Adipocyte (in vitro differentiated cells): ENCODE data around the gene TSPAN15.

Source experiments
- DNase-seq: peaks from one replicate; pipeline ENCODE4 v3.0.0-alpha.2; 2015; ENCODE audit warnings: low read depth
- H3K27me3 ChIP-seq: replicated peaks from 2 replicates; pipeline ENCODE4 v1.7.0; 2013; ENCODE audit warnings: mild to moderate bottlenecking, low read length, moderate library complexity; ENCODE audit not compliant: control insufficient read depth, insufficient read depth
- H3K36me3 ChIP-seq: 2 replicates; pipeline ENCODE4 v1.7.0; 2013; ENCODE audit warnings: low read length, mild to moderate bottlenecking, moderate library complexity; ENCODE audit not compliant: control insufficient read depth, insufficient read depth, severe bottlenecking
- H3K4me1 ChIP-seq: 2 replicates; pipeline ENCODE4 v1.7.0; 2013; ENCODE audit warnings: mild to moderate bottlenecking, low read length, moderate library complexity; ENCODE audit not compliant: control insufficient read depth, insufficient read depth
- H3K4me3 ChIP-seq: 2 replicates; pipeline ENCODE4 v1.7.0; 2013; ENCODE audit warnings: mild to moderate bottlenecking, low read length, moderate library complexity
- H3K9ac ChIP-seq: 2 replicates; pipeline ENCODE4 v1.7.0; 2013; ENCODE audit warnings: mild to moderate bottlenecking, low read length, moderate library complexity
- H3K9me3 ChIP-seq: 2 replicates; pipeline ENCODE4 v1.7.0; 2013; ENCODE audit warnings: mild to moderate bottlenecking, low read length, moderate library complexity; ENCODE audit not compliant: control insufficient read depth

Gene TSPAN15

GRCh38 chr10:69435966-69436520, 15.2 kb upstream of the TSPAN15 start:
- Histone ChIP-seq H3K9me3 (no peaks in the 10 kb centered on the region), H3K27me3 (peaks cover 2% of the 10 kb centered on the region), H3K9ac (no peak overlapping the region), H3K36me3 (no peaks in the 10 kb centered on the region), H3K4me3 (no peak overlapping the region), H3K4me1 (peaks cover 22% of the 10 kb centered on the region)
- DNase-seq = no peak

GRCh38 chr10:69437321-69438259, 13.7 kb upstream of the TSPAN15 start:
- no peaks in the 10 kb centered on the region for H3K36me3 ChIP-seq
- DNase-seq = no peak
- H3K27me3 ChIP-seq = peaks cover 2% of the 10 kb centered on the region
- no peak overlapping the region for H3K4me3 ChIP-seq
- peaks cover 24% of the 10 kb centered on the region for H3K4me1 ChIP-seq
- no peak overlapping the region for H3K9ac ChIP-seq
- no peaks in the 10 kb centered on the region for H3K9me3 ChIP-seq

GRCh38 chr10:69438536-69439349, 12.5 kb upstream of the TSPAN15 start:
- DNase-seq = peak; percentile 73
- H3K9me3 ChIP-seq = no peaks in the 10 kb centered on the region
- H3K4me3 ChIP-seq = peak overlapping the region; percentile 24
- no peaks in the 10 kb centered on the region for H3K27me3 ChIP-seq
- peaks cover 24% of the 10 kb centered on the region for H3K4me1 ChIP-seq
- no peaks in the 10 kb centered on the region for H3K36me3 ChIP-seq
- peak overlapping the region; percentile 50 for H3K9ac ChIP-seq

GRCh38 chr10:69439350-69439739, 11.9 kb upstream of the TSPAN15 start:
- no peaks in the 10 kb centered on the region for H3K27me3 ChIP-seq
- H3K9me3 ChIP-seq = peaks cover 3% of the 10 kb centered on the region
- H3K36me3 ChIP-seq = no peaks in the 10 kb centered on the region
- H3K4me3 ChIP-seq = no peak overlapping the region
- H3K9ac ChIP-seq = no peak overlapping the region
- DNase-seq = no peak
- H3K4me1 ChIP-seq = peaks cover 24% of the 10 kb centered on the region

- peak; percentile 50 for DNase-seq
- Histone ChIP-seq H3K4me3 (no peak overlapping the region), H3K9ac (no peak overlapping the region), H3K4me1 (peaks cover 26% of the 10 kb centered on the region), H3K27me3 (no peaks in the 10 kb centered on the region), H3K9me3 (peaks cover 3% of the 10 kb centered on the region), H3K36me3 (no peaks in the 10 kb centered on the region)
Measured at GRCh38 chr10:69439813-69440506, 11.3 kb upstream of the TSPAN15 start.

- H3K36me3 ChIP-seq = no peaks in the 10 kb centered on the region
- H3K4me1 ChIP-seq = peaks cover 43% of the 10 kb centered on the region
- H3K9me3 ChIP-seq = peaks cover 3% of the 10 kb centered on the region
- DNase-seq = no peak
- no peak overlapping the region for H3K9ac ChIP-seq
- H3K4me3 ChIP-seq = no peak overlapping the region
- H3K27me3 ChIP-seq = no peaks in the 10 kb centered on the region
Measured at GRCh38 chr10:69443354-69443753, 7.9 kb upstream of the TSPAN15 start.

- Histone ChIP-seq H3K36me3 (no peaks in the 10 kb centered on the region), H3K27me3 (no peaks in the 10 kb centered on the region), H3K9me3 (peaks cover 3% of the 10 kb centered on the region), H3K4me3 (no peak overlapping the region), H3K9ac (no peak overlapping the region), H3K4me1 (peaks cover 33% of the 10 kb centered on the region)
- no peak for DNase-seq
Measured at GRCh38 chr10:69445041-69445440, 6.2 kb upstream of the TSPAN15 start.

GRCh38 chr10:69446229-69446628, 5.0 kb upstream of the TSPAN15 start:
- peaks cover 3% of the 10 kb centered on the region for H3K9me3 ChIP-seq
- peak; percentile 41 for DNase-seq
- H3K36me3 ChIP-seq = no peaks in the 10 kb centered on the region
- no peak overlapping the region for H3K4me3 ChIP-seq
- no peak overlapping the region for H3K9ac ChIP-seq
- no peaks in the 10 kb centered on the region for H3K27me3 ChIP-seq
- peaks cover 40% of the 10 kb centered on the region for H3K4me1 ChIP-seq

GRCh38 chr10:69446650-69447151, 4.6 kb upstream of the TSPAN15 start:
- H3K27me3 ChIP-seq = peaks cover 2% of the 10 kb centered on the region
- no peak overlapping the region for H3K9ac ChIP-seq
- H3K36me3 ChIP-seq = no peaks in the 10 kb centered on the region
- peaks cover 3% of the 10 kb centered on the region for H3K9me3 ChIP-seq
- H3K4me3 ChIP-seq = no peak overlapping the region
- peaks cover 42% of the 10 kb centered on the region for H3K4me1 ChIP-seq
- DNase-seq = peak; percentile 78

GRCh38 chr10:69449841-69450240, 1.4 kb upstream of the TSPAN15 start:
- H3K4me3 ChIP-seq = no peak overlapping the region
- no peaks in the 10 kb centered on the region for H3K36me3 ChIP-seq
- H3K4me1 ChIP-seq = peaks cover 53% of the 10 kb centered on the region
- no peaks in the 10 kb centered on the region for H3K9me3 ChIP-seq
- peaks cover 9% of the 10 kb centered on the region for H3K27me3 ChIP-seq
- peak; percentile 44 for DNase-seq
- H3K9ac ChIP-seq = peak overlapping the region; percentile 72
